ENCODE data around the gene EYA2.

The EYA2 gene, protein sequence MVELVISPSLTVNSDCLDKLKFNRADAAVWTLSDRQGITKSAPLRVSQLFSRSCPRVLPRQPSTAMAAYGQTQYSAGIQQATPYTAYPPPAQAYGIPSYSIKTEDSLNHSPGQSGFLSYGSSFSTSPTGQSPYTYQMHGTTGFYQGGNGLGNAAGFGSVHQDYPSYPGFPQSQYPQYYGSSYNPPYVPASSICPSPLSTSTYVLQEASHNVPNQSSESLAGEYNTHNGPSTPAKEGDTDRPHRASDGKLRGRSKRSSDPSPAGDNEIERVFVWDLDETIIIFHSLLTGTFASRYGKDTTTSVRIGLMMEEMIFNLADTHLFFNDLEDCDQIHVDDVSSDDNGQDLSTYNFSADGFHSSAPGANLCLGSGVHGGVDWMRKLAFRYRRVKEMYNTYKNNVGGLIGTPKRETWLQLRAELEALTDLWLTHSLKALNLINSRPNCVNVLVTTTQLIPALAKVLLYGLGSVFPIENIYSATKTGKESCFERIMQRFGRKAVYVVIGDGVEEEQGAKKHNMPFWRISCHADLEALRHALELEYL

DNA sequence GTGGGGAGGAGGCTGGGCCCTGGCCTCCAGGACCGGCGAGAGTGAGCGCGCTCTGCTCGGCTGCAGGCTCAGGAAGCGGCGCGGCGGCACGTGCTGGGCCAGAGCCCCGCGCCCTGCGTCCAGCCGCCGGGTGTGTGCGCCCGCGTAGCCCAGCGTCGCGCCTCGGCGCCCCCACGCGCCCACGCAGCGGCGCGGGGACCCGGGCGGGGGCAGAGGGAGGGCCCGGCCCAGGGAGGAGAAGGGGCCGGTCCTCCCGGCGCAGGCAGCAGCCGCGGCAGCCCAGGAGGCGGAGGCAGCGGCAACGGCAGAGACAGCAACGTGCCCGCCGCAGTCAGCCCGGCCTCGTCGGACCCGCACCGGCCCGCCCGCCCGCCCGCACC is at the start of gene EYA2:
Gene EYA2 (plus strand): TSS at position 265 of the 380 bp plus-strand sequence. CDS start 95,168 bp downstream, outside the sequence.
- Mint-ChIP-seq H3K27ac (no peak within 1 kb of the TSS), H3K4me3 (no peak within 1 kb of the TSS), H3K27me3 (peaks cover 78% of the 10 kb centered on the region), H3K9me3 (peaks cover 0 to 7% of the 10 kb centered on the region in 2 donors), H3K4me1 (no peaks in the 10 kb centered on the region)
- no peak for ATAC-seq
- DNase-seq = no peak

- Mint-ChIP-seq H3K27me3 (peaks cover 24% of the 10 kb centered on the region), H3K4me3 (no peak overlapping the region), H3K9me3 (no peaks in the 10 kb centered on the region), H3K4me1 (no peaks in the 10 kb centered on the region), H3K27ac (no peak overlapping the region)
- DNase-seq = no peak
- no peak for ATAC-seq
Observed at GRCh38 chr20:46844965-46845364, 49.7 kb upstream of the EYA2 start.

- H3K4me1 Mint-ChIP-seq = no peaks in the 10 kb centered on the region
- no peak overlapping the region for H3K27ac Mint-ChIP-seq
- DNase-seq (no peak), ATAC-seq (no peak)
- H3K4me3 Mint-ChIP-seq = no peak overlapping the region
- H3K9me3 Mint-ChIP-seq = no peaks in the 10 kb centered on the region
- H3K27me3 Mint-ChIP-seq = peaks cover 14% of the 10 kb centered on the region
Observed at GRCh38 chr20:46849269-46849668, 45.4 kb upstream of the EYA2 start.

GRCh38 chr20:46849751-46850150 is 44.9 kb upstream of the EYA2 start:
- Mint-ChIP-seq H3K9me3 (no peaks in the 10 kb centered on the region), H3K4me1 (no peaks in the 10 kb centered on the region), H3K27me3 (peaks cover 14% of the 10 kb centered on the region), H3K27ac (no peak overlapping the region), H3K4me3 (no peak overlapping the region)
- DNase-seq (no peak), ATAC-seq (no peak)

DNA sequence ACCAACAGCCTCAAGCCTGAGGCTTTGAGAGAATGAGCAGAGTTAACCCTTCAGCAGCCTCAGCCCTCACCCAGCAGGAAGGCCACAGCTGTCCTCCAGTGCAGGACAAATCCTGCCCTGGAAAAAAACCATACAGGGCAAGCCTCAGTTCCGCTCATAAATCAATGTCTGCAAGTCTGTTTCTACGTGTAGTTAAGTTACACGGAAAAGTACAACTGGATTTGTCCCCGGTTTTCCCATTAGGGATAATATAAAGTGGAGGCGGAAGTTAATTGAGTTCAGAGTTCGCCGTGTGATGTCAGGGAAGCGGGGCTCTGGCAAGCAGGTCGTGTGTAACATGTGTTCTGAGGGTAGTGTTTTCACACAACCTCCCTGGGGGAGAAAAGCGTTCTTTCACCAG is 44.2 kb upstream of the EYA2 start:
- Mint-ChIP-seq H3K27ac (no peak overlapping the region), H3K4me3 (no peak overlapping the region), H3K27me3 (peaks cover 14% of the 10 kb centered on the region), H3K9me3 (no peaks in the 10 kb centered on the region), H3K4me1 (no peaks in the 10 kb centered on the region)
- DNase-seq (no peak), ATAC-seq (no peak)

DNA sequence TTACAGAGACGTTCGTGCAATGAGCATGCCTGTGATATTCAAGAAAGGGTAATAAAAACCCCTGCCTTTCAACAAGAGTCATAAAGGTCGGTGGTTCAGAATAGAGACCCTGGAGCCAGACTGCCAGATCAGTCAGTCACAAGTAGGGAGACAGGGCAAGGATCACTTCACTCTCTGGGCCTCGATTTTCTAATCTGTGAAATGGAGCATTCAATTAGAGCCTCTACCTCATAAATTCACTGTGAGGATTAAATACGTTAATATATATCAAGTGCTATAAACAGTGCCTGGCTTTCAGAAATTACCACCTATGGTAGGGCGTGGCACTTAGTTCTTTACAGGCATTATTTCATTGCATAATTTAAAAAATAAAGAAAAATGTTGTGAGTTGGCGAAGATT is 43.7 kb upstream of the EYA2 start:
- DNase-seq = no peak
- Mint-ChIP-seq H3K27me3 (peaks cover 14% of the 10 kb centered on the region), H3K27ac (no peak overlapping the region), H3K4me3 (no peak overlapping the region), H3K9me3 (no peaks in the 10 kb centered on the region), H3K4me1 (no peaks in the 10 kb centered on the region)
- ATAC-seq = no peak

- H3K9me3 Mint-ChIP-seq = no peaks in the 10 kb centered on the region
- peaks cover 14% of the 10 kb centered on the region for H3K27me3 Mint-ChIP-seq
Observed at GRCh38 chr20:46851746-46852145, 42.9 kb upstream of the EYA2 start.

DNA sequence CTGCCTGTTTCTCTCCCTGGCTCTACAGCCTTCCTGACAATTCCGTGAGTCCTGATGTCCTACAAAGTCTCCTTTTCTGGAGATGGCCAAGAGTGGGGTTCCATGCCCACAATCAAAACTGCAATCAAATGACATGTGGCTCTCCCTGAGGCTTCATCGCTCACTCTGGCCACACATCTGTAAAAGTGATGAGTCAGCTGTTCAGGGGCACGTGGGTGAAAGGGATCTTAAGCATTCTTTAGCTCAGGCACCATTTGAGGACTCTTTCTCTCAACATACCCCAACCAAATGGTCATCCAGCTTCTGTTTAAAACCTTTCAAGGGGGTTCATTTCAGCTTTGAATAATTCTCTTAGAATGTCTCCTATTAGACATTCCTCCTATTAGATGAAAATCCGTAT is 42.3 kb upstream of the EYA2 start:
- Mint-ChIP-seq H3K4me3 (no peak overlapping the region), H3K9me3 (no peaks in the 10 kb centered on the region)

More at GRCh38 chr20:46851746-46852145, 42.9 kb upstream of the EYA2 start:
- ATAC-seq = no peak
- H3K4me1 Mint-ChIP-seq = no peaks in the 10 kb centered on the region
- no peak overlapping the region for H3K4me3 Mint-ChIP-seq
- DNase-seq = no peak
- no peak overlapping the region for H3K27ac Mint-ChIP-seq

DNA sequence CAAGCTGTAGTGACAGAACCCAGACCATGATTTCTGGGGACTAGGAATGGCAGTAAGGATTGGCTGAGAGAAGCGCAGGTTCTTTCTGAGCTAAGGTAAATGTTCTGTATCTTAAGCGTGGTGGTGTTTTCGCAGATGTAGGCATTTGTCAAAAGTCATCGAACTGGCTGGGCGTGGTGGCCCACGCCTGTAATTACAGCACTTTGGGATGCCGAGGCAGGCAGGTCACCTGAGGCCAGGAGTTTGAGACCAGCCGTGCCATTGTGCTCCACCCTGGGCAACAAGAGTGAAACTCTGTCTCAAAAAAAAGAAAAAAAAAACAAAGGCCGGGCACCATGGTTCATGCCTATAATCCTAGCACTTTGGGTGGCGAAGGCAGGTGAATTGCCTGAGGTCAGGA is 40.7 kb upstream of the EYA2 start:
- Mint-ChIP-seq H3K4me3 (no peak overlapping the region), H3K9me3 (no peaks in the 10 kb centered on the region), H3K4me1 (no peaks in the 10 kb centered on the region), H3K27ac (no peak overlapping the region), H3K27me3 (peaks cover 11% of the 10 kb centered on the region)
- no peak for DNase-seq
- ATAC-seq = no peak

More for the DNA sequence above, 42.3 kb upstream of the EYA2 start:
- no peaks in the 10 kb centered on the region for H3K4me1 Mint-ChIP-seq
- H3K27me3 Mint-ChIP-seq = peaks cover 14% of the 10 kb centered on the region
- no peak for DNase-seq
- no peak for ATAC-seq
- H3K27ac Mint-ChIP-seq = no peak overlapping the region

DNA sequence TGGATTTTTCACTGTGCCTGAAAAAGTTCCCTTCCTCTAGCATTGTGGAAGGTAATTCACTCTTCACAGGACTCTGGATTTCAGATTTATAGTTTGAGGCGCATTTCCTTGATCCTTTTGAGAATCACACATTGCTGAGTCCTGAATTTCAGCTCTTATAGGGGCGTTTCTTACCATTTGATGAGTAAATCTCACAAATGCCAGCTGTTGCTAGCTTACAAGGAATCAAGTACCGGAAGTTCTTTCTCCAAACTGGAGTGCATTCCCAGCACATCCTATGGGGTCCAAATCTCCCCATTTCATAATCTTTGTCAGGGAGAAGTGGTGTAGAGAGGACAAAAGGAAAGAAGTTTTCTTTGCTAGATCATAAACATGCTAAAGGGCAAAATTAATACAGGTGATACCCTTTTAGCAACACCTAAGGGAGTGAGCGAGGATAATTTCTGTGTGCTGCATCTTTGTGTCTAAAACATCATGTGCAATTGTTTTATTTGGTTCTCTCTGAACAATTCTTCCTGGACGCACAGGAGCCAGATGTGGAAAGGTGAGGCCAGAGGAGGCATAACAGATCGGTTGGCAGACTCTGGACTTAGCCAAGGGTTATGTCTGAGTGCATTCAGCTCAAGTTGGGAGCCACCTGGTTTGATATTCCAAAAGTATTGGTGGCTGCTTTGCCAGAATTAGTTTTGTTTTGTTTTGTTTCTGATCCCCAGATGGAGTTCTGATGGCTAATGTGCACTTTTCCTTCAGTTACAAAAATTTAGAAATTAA is 37.4 kb upstream of the EYA2 start:
- no peak for ATAC-seq
- no peak overlapping the region for H3K27ac Mint-ChIP-seq
- no peak overlapping the region for H3K4me3 Mint-ChIP-seq
- no peaks in the 10 kb centered on the region for H3K4me1 Mint-ChIP-seq
- DNase-seq = no peak
- no peaks in the 10 kb centered on the region for H3K27me3 Mint-ChIP-seq
- no peaks in the 10 kb centered on the region for H3K9me3 Mint-ChIP-seq

DNA sequence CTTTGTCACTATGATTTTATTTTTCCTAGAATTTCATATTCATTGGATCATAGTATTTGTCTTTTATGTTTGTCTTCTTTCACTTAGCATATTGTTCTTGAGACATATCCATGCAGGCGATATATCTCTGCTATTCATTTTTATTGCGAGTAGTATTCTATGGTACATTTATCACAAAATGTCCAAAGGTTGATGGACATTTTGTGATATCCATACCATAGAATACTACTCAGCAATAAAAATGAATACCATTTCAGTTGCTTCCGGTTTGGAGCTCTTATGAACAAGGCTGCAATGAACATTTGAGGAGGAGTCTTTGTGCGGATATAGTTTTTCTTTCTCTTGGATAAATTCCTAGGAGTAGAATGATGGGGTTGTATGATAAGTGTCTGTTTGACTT is 28.8 kb upstream of the EYA2 start:
- Mint-ChIP-seq H3K27ac (no peak overlapping the region), H3K4me3 (no peak overlapping the region), H3K9me3 (peaks cover 9 to 28% of the 10 kb centered on the region in 2 donors), H3K4me1 (no peaks in the 10 kb centered on the region), H3K27me3 (peaks cover 24% of the 10 kb centered on the region)
- DNase-seq (no peak), ATAC-seq (no peak)

DNA sequence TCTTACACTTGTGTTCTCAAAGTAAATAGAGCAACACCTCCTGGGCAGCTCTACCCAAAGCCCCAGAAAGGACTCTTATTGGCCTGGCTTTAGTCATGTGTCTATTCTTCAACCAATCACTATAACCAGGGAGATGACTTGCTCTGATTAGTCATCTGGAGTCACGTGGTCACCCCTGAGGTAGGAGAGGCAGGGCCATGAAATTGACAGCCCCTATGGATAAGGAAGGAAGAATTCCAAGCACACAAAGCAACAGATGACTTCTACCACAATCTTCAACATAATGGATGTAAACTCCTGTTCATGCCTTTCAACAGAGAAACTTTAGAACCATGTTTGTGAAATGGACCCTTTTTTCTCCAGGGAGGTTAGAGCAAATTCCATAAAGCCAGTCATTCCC is 24.6 kb upstream of the EYA2 start:
- no peak for ATAC-seq
- H3K27me3 Mint-ChIP-seq = peaks cover 34% of the 10 kb centered on the region
- no peak overlapping the region for H3K4me3 Mint-ChIP-seq
- no peaks in the 10 kb centered on the region for H3K4me1 Mint-ChIP-seq
- DNase-seq = no peak
- H3K9me3 Mint-ChIP-seq = peaks cover 5 to 15% of the 10 kb centered on the region in 2 donors
- no peak overlapping the region for H3K27ac Mint-ChIP-seq

GRCh38 chr20:46872328-46873211 is 22.1 kb upstream of the EYA2 start:
- H3K4me1 Mint-ChIP-seq = no peaks in the 10 kb centered on the region
- no peak for DNase-seq
- H3K9me3 Mint-ChIP-seq = peaks cover 5 to 15% of the 10 kb centered on the region in 2 donors
- ATAC-seq = no peak
- peaks cover 30% of the 10 kb centered on the region for H3K27me3 Mint-ChIP-seq
- H3K4me3 Mint-ChIP-seq = no peak overlapping the region
- H3K27ac Mint-ChIP-seq = no peak overlapping the region

- Mint-ChIP-seq H3K4me1 (no peaks in the 10 kb centered on the region), H3K9me3 (peaks cover 0 to 1% of the 10 kb centered on the region in 2 donors), H3K4me3 (no peak overlapping the region), H3K27me3 (peaks cover 21% of the 10 kb centered on the region), H3K27ac (no peak overlapping the region)
- DNase-seq (no peak), ATAC-seq (no peak)
Observed at GRCh38 chr20:46875059-46875458, 19.6 kb upstream of the EYA2 start.

DNA sequence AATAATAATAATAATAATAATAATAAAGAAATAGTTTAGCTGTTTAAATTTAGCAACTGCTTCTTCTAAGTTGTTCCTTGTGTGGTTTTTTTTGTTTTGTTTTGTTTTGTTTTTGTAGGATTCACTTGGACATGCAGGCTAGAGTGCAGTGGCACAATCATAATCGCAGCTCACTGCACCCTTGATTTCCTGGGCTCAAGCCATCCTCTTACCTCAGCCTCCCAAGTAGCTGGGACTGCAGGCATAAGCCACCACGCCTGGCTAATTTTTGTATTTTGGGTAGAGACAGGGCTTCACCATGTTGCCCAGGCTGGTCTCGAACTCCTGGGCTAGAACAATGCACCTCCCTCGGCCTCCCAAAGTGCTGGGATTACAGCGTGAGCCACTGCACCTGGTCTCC is 15.3 kb upstream of the EYA2 start:
- Mint-ChIP-seq H3K4me3 (no peak overlapping the region), H3K27me3 (peaks cover 23% of the 10 kb centered on the region), H3K27ac (no peak overlapping the region), H3K9me3 (no peaks in the 10 kb centered on the region), H3K4me1 (no peaks in the 10 kb centered on the region)
- ATAC-seq (no peak), DNase-seq (no peak)

All from stimulated activated naive CD8-positive, alpha-beta T cell treated with anti-CD3 and anti-CD28 coated beads, Interleukin-15, amount 100 ng/mL, for 72 hours (primary cell).